SK-N-SH (cell line): ENCODE measurements around the gene PBX3. TPM values are rescaled to one million over a fixed set of nuclear protein-coding genes. Genes with fewer than 3 reads are reported as not detected.

Experiments used
- CTCF ChIA-PET: fragments of 300-600, 350-600 bp; formaldehyde crosslinking; extraction: SDS; loops from one replicate; lab custom pipeline; 2021; lab: Yijun Ruan, JAX
- POLR2A ChIA-PET: fragments of 350-600 bp; sonication (Branson Sonifier 250); formaldehyde crosslinking; extraction: SDS; loops from one replicate; lab custom pipeline; 2020; ENCODE audit warnings: antibody characterized with exemption, inconsistent platforms; lab: Yijun Ruan, JAX
- DNase-seq: peaks from one replicate; pipeline ENCODE4 v3.0.0; 2012
- H2AFZ ChIP-seq: fragments of 200-600 bp; sonication (generic); 2 replicates; pipeline ENCODE4 v1.8.1; 2016; ENCODE audit warnings: antibody characterized with exemption, mild to moderate bottlenecking, low read depth
- H3F3A ChIP-seq: fragments of 200-600 bp; sonication (generic); replicated peaks from 2 replicates; pipeline ENCODE3; 2016; ENCODE audit warnings: antibody characterized with exemption, mild to moderate bottlenecking; ENCODE audit not compliant: insufficient read depth
- H3K27ac ChIP-seq, 2 experiments: fragments of 200-500 bp in 1 of 2; fragments of 200-600 bp in 1 of 2; sonication (Bioruptor generic) in 1 of 2; sonication (generic), shearing (Covaris generic) in 1 of 2; 2 replicates each; pipeline versions ENCODE4 v1.5.1 to v1.6.1; 2014 to 2016; ENCODE audit warnings: low read depth in 2 of 2, inconsistent platforms in 1 of 2, low read length in 1 of 2, mild to moderate bottlenecking in 1 of 2, mixed read lengths in 1 of 2
- H3K27me3 ChIP-seq: fragments of 200-600 bp; sonication (generic), shearing (Covaris generic); 2 replicates; pipeline ENCODE4 v1.6.1; 2016; ENCODE audit warnings: mixed run types; ENCODE audit not compliant: insufficient read depth
- H3K36me3 ChIP-seq, 2 experiments: fragments of 200-500 bp in 1 of 2; fragments of 200-600 bp in 1 of 2; sonication (Bioruptor generic) in 1 of 2; sonication (generic) in 1 of 2; replicated peaks in 1 of 2; 2 replicates each; pipeline versions ENCODE3 to v1.5.1; 2014 to 2016; ENCODE audit warnings: low read length in 1 of 2, mild to moderate bottlenecking in 1 of 2; ENCODE audit not compliant: insufficient read depth in 2 of 2, control insufficient read depth in 1 of 2
- H3K4me1 ChIP-seq, 2 experiments: fragments of 200-500 bp in 1 of 2; fragments of 200-600 bp in 1 of 2; sonication (Bioruptor generic) in 1 of 2; sonication (generic), shearing (Covaris generic) in 1 of 2; 2 replicates each; pipeline versions ENCODE4 v1.5.1 to v1.6.1; 2014 to 2016; ENCODE audit warnings: low read depth in 1 of 2, low read length in 1 of 2, mixed run types in 1 of 2; ENCODE audit not compliant: insufficient read depth in 2 of 2, control insufficient read depth in 1 of 2
- H3K4me2 ChIP-seq: fragments of 200-600 bp; sonication (generic), shearing (Covaris generic); 2 replicates; pipeline ENCODE4 v1.6.1; 2017; ENCODE audit warnings: mixed run types
- H3K4me3 ChIP-seq, 2 experiments: fragments of 200-500 bp in 1 of 2; fragments of 200-600 bp in 1 of 2; sonication (Bioruptor generic) in 1 of 2; sonication (generic), shearing (Covaris generic) in 1 of 2; 2 replicates each; pipeline versions ENCODE4 v1.5.1 to v1.8.1; 2014 to 2016; ENCODE audit warnings: low read depth in 2 of 2, inconsistent platforms in 1 of 2, low read length in 1 of 2, mild to moderate bottlenecking in 1 of 2, mixed read lengths in 1 of 2, moderate library complexity in 1 of 2
- H3K79me2 ChIP-seq: fragments of 200-600 bp; sonication (generic); 2 replicates; pipeline ENCODE4 v1.8.1; 2017; ENCODE audit warnings: mild to moderate bottlenecking; ENCODE audit not compliant: insufficient read depth
- H3K9ac ChIP-seq: fragments of 200-600 bp; sonication (generic); 2 replicates; pipeline ENCODE4 v1.6.1; 2017; ENCODE audit warnings: mixed run types
- H3K9me2 ChIP-seq: fragments of 200-600 bp; sonication (generic); 2 replicates; pipeline ENCODE4 v1.6.1; 2017; ENCODE audit warnings: mixed run types
- H3K9me3 ChIP-seq: fragments of 200-600 bp; sonication (generic); 2 replicates; pipeline ENCODE4 v1.6.1; 2017; ENCODE audit warnings: mixed run types, mild to moderate bottlenecking, moderate library complexity
- H4K20me1 ChIP-seq: fragments of 200-600 bp; sonication (generic); 2 replicates; pipeline ENCODE4 v1.6.1; 2017; ENCODE audit warnings: mild to moderate bottlenecking, mixed run types; ENCODE audit not compliant: insufficient read depth
- CHD2 ChIP-seq: fragments of 150-350 bp; IDR thresholded peaks from 2 replicates; pipeline ENCODE4 v1.6.1; 2018; ENCODE audit warnings: low read length; ENCODE audit not compliant: partially characterized antibody
- ELF1 ChIP-seq: IDR thresholded peaks from 2 replicates; pipeline ENCODE4 v1.4.0; 2012
- EP300 ChIP-seq, 2 experiments: IDR thresholded peaks; 2 replicates each; pipeline versions ENCODE4 v1.4.0 to v1.6.1; 2012; ENCODE audit warnings: borderline replicate concordance in 1 of 2, low read depth in 1 of 2, low read length in 1 of 2
- FOXJ3 ChIP-seq: sonication (generic); formaldehyde crosslinking; IDR thresholded peaks from 2 replicates; pipeline ENCODE4 v1.5.1; 2020; ENCODE audit warnings: mild to moderate bottlenecking, missing genetic modification reagents
- GABPA ChIP-seq: IDR thresholded peaks from 2 replicates; pipeline ENCODE4 v1.4.0; 2012; ENCODE audit warnings: low read depth, mild to moderate bottlenecking
- GATA2 ChIP-seq: sonication (generic); formaldehyde crosslinking; IDR thresholded peaks from 2 replicates; pipeline ENCODE4 v1.5.0; 2020; ENCODE audit warnings: mild to moderate bottlenecking, missing genetic modification reagents
- JUND ChIP-seq: IDR thresholded peaks from 2 replicates; pipeline ENCODE4 v1.4.0; 2012
- MAX ChIP-seq: IDR thresholded peaks from 2 replicates; pipeline ENCODE4 v1.4.0; 2012; ENCODE audit warnings: low read depth
- MEF2A ChIP-seq: IDR thresholded peaks from 2 replicates; pipeline ENCODE4 v1.4.0; 2012; ENCODE audit warnings: low read depth, borderline replicate concordance
- NFIC ChIP-seq: IDR thresholded peaks from 2 replicates; pipeline ENCODE4 v1.4.0; 2012; ENCODE audit warnings: borderline replicate concordance
- RAD21 ChIP-seq: IDR thresholded peaks from 2 replicates; pipeline ENCODE4 v1.6.1; 2012; ENCODE audit warnings: mild to moderate bottlenecking, low read length
- RCOR1 ChIP-seq: fragments of 150-350 bp; IDR thresholded peaks from 2 replicates; pipeline ENCODE4 v1.6.1; 2017; ENCODE audit warnings: antibody characterized with exemption, low read length
- REST ChIP-seq: IDR thresholded peaks from 2 replicates; pipeline ENCODE4 v1.6.1; 2012; ENCODE audit warnings: mild to moderate bottlenecking, low read depth, low read length, moderate library complexity
- RFX5 ChIP-seq: IDR thresholded peaks from 2 replicates; pipeline ENCODE4 v1.6.1; 2012; ENCODE audit warnings: mild to moderate bottlenecking, improper control_type of control experiment, low read length
- SIN3A ChIP-seq: IDR thresholded peaks from 2 replicates; pipeline ENCODE4 v1.6.1; 2012; ENCODE audit warnings: low read depth, mild to moderate bottlenecking, low read length, moderate library complexity, borderline replicate concordance
- SMC3 ChIP-seq: IDR thresholded peaks from 2 replicates; pipeline ENCODE4 v1.6.1; 2012; ENCODE audit warnings: low read depth, low read length, improper control_type of control experiment
- TAF1 ChIP-seq: IDR thresholded peaks from 2 replicates; pipeline ENCODE4 v1.6.1; 2012; ENCODE audit warnings: low read depth, mild to moderate bottlenecking, low read length, moderate library complexity, borderline replicate concordance
- TCF12 ChIP-seq: IDR thresholded peaks from 2 replicates; pipeline ENCODE4 v1.4.0; 2012
- TEAD4 ChIP-seq: IDR thresholded peaks from 2 replicates; pipeline ENCODE4 v1.4.0; 2012; ENCODE audit warnings: mild to moderate bottlenecking, borderline replicate concordance; ENCODE audit not compliant: insufficient read depth
- USF1 ChIP-seq: IDR thresholded peaks from 2 replicates; pipeline ENCODE4 v1.4.0; 2012; ENCODE audit warnings: low read depth, borderline replicate concordance
- USF2 ChIP-seq: fragments of 150-350 bp; IDR thresholded peaks from 2 replicates; pipeline ENCODE4 v1.6.1; 2017; ENCODE audit warnings: antibody characterized with exemption, low read length, low read depth, borderline replicate concordance
- WGBS: methylation state at CpG from one replicate; pipeline ENCODE4 v1.1.6; 2017; ENCODE audit warnings: low lambda C conversion rate; 5-methylcytosine and 5-hydroxymethylcytosine counted together
- polyA plus RNA-seq, 3 experiments: library from polyadenylated mRNA; depleted of rRNA; stranded (reverse); fragments of >200 nt; gene quantifications; 2 replicates each; pipeline ENCODE4 v1.2.3, GENCODE V29; 2012

Gene PBX3
- polyA plus RNA-seq, 1 of the 3 experiments (the other 2 are of a cell fraction), result 73.0 TPM

GRCh38 chr9:125991886-125992529 lies 244.8 kb downstream of the PBX3 start:
- CTCF ChIA-PET, result interaction anchor here (0.6 kb wide), 1 partner anchor 1151 kb away, joined by 3 read pairs; no protein-coding TSS in a partner anchor
- Histone ChIP-seq H2AFZ (no peak overlapping the region), H3K4me2 (no peak overlapping the region), H3K9ac (no peak overlapping the region), H3K36me3 (no peaks in the 10 kb centered on the region), H3K4me3 (no peak overlapping the region), H3K9me2 (no peaks in the 10 kb centered on the region), H3K4me1 (peaks cover 0 to 41% of the 10 kb centered on the region in 2 experiments; a peak in 1 of 4 replicates), H3K27me3 (no peaks in the 10 kb centered on the region), H4K20me1 (no peaks in the 10 kb centered on the region), H3K27ac (no peak overlapping the region), H3K9me3 (no peaks in the 10 kb centered on the region), H3F3A (no peaks in the 10 kb centered on the region), H3K79me2 (no peaks in the 10 kb centered on the region)
- POLR2A ChIA-PET, result no interaction called here
- TF ChIP-seq MEF2A, result no peak
- no peak for TF ChIP-seq RFX5
- TF ChIP-seq USF1, result no peak
- TF ChIP-seq EP300 (IDR thresholded peaks at IDR 0.05; ENCODE audit: borderline replicate concordance in 1 of 2, low read depth in 1 of 2, low read length in 1 of 2), result no peak
- TF ChIP-seq GABPA, result no peak
- TF ChIP-seq JUND, result no peak
- TF ChIP-seq NFIC, result no peak
- no peak for TF ChIP-seq RAD21
- TF ChIP-seq FOXJ3, result no peak
- TF ChIP-seq USF2, result no peak
- no peak for TF ChIP-seq CHD2
- TF ChIP-seq TAF1, result no peak
- no peak for TF ChIP-seq SIN3A
- no peak for TF ChIP-seq ELF1
- WGBS, result 80% methylated on average over 10 of the region's 11 CpGs
- no peak for DNase-seq

- no peaks in the 10 kb centered on the region for H3K9me3 ChIP-seq
- H3K36me3 ChIP-seq, result no peaks in the 10 kb centered on the region
- POLR2A ChIA-PET, result no interaction called here
- H3K79me2 ChIP-seq, result no peaks in the 10 kb centered on the region
- DNase-seq, result peak; percentile 25
- H3K4me1 ChIP-seq, result peaks cover 0 to 41% of the 10 kb centered on the region in 2 experiments; a peak in 1 of 4 replicates
- H3K4me3 ChIP-seq, result no peak overlapping the region
- 76% methylated on average over 4 of the region's 8 CpGs for WGBS
- H2AFZ ChIP-seq, result no peak overlapping the region
- H3K9ac ChIP-seq, result no peak overlapping the region
- H4K20me1 ChIP-seq, result no peaks in the 10 kb centered on the region
- H3F3A ChIP-seq, result no peaks in the 10 kb centered on the region
- H3K4me2 ChIP-seq, result no peak overlapping the region
- no peaks in the 10 kb centered on the region for H3K27me3 ChIP-seq
- no peaks in the 10 kb centered on the region for H3K9me2 ChIP-seq
- CTCF ChIA-PET, result no interaction called here
- no peak overlapping the region; a peak in 1 of 4 replicates for H3K27ac ChIP-seq
- TF ChIP-seq SIN3A, result no peak
- TF ChIP-seq MEF2A, result no peak
- no peak for TF ChIP-seq JUND
- no peak for TF ChIP-seq GATA2 (CRISPR knock-in tag)
- TF ChIP-seq TCF12, result no peak
- TF ChIP-seq FOXJ3, result no peak
- no peak for TF ChIP-seq REST
- TF ChIP-seq TEAD4, result no peak
- TF ChIP-seq RCOR1, result no peak
- TF ChIP-seq MAX, result no peak
- no peak for TF ChIP-seq EP300 (IDR thresholded peaks at IDR 0.05; ENCODE audit: borderline replicate concordance in 1 of 2, low read depth in 1 of 2, low read length in 1 of 2)
- no peak for TF ChIP-seq SMC3
- no peak for TF ChIP-seq NFIC
- TF ChIP-seq, all 33 proteins: peak for 0
Observed at GRCh38 chr9:125992557-125992956, 245.4 kb downstream of the PBX3 start.
